ENCODE measurements around the gene SPINK4.
A peak's percentile ranks its signal among the peaks of the same experiment; 100 is the strongest.

Gene SPINK4

GRCh38 chr9:33228606-33229005 lies 11.4 kb upstream of the SPINK4 start:
- no peak for DNase-seq (ENCODE audit: low read depth)
- H3K4me3 ChIP-seq (ENCODE audit: control insufficient read depth, low read depth, low read length) = no peak overlapping the region
- TF ChIP-seq CTCF (IDR thresholded peaks at IDR 0.05; ENCODE audit: control insufficient read depth, insufficient read depth, low read depth, low read length, missing control alignments) = no peak

DNA sequence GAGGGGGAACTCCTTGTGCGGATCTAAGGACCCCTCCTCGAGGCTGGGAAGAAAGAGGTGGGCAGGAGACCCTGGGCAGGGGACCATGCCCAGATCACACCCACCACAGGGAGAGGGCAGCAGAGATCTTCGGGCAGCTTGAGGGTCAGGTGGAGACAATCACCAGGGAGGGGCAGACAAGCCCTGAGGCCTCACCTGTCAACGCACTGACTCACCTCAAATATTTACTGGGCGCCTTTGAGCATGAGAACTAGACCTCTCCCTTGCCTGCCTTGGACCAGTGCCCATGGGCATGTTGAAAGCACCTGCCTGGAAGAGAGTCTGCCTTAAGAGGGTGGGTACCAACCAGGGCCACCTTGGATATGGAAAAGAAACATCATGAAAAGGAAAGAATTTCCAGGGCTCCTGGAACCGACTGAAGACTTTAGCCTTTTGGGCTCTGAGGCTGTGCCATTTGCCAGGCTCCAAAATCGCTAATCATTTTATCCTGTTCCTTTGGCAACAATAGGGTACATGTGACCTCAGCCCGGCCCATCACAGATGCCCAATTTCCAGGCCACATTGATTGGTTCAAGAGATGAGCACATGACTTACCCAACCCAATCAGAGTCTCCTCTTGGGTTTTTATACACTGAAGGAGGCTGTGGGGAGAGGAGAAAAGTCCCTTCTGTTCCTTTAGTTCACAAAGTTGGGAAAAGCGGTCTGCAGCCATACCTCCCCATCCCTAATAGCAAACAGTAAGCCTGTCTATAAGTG lies 10.4 kb upstream of the SPINK4 start:
- no peak for DNase-seq (ENCODE audit: low read depth)
- no peak overlapping the region for H3K4me3 ChIP-seq (ENCODE audit: control insufficient read depth, low read depth, low read length)
- no peak for TF ChIP-seq CTCF (IDR thresholded peaks at IDR 0.05; ENCODE audit: control insufficient read depth, insufficient read depth, low read depth, low read length, missing control alignments)

- no peak for DNase-seq (ENCODE audit: low read depth)
- TF ChIP-seq CTCF (IDR thresholded peaks at IDR 0.05; ENCODE audit: control insufficient read depth, insufficient read depth, low read depth, low read length, missing control alignments) = no peak
- H3K4me3 ChIP-seq (ENCODE audit: control insufficient read depth, low read depth, low read length) = no peak overlapping the region
These were observed 9.0 kb upstream of the SPINK4 start for GRCh38 chr9:33230756-33231622.

DNA sequence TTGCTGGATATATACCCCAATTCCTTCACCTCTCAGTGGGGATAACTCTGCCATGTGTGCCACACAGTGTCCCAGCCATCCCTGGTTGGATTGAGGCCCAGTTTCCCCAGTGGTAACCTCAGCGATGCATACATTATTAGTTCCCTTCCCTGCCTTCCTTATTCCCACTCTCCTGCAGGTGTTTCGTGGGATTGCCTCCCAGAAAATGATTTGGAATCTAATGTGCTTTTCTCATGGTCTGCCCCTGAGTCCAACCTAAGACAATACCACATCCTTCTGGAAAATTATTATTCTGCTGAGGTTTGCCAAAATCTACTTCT lies 8.4 kb upstream of the SPINK4 start:
- DNase-seq (ENCODE audit: low read depth) = no peak
- TF ChIP-seq CTCF (IDR thresholded peaks at IDR 0.05; ENCODE audit: control insufficient read depth, insufficient read depth, low read depth, low read length, missing control alignments) = no peak
- H3K4me3 ChIP-seq (ENCODE audit: control insufficient read depth, low read depth, low read length) = no peak overlapping the region

GRCh38 chr9:33232815-33233214 lies 7.2 kb upstream of the SPINK4 start:
- H3K4me3 ChIP-seq (ENCODE audit: control insufficient read depth, low read depth, low read length) = no peak overlapping the region
- TF ChIP-seq CTCF (IDR thresholded peaks at IDR 0.05; ENCODE audit: control insufficient read depth, insufficient read depth, low read depth, low read length, missing control alignments) = no peak
- DNase-seq (ENCODE audit: low read depth) = no peak

GRCh38 chr9:33233626-33234342 lies 6.2 kb upstream of the SPINK4 start:
- TF ChIP-seq CTCF (IDR thresholded peaks at IDR 0.05; ENCODE audit: control insufficient read depth, insufficient read depth, low read depth, low read length, missing control alignments) = no peak
- DNase-seq (ENCODE audit: low read depth) = peak; percentile 75
- H3K4me3 ChIP-seq (ENCODE audit: control insufficient read depth, low read depth, low read length) = no peak overlapping the region

All from AG09309 (cell line).